Astrocyte of the spinal cord (primary cell): ENCODE measurements around the gene CD226.
"Not testable (repeated sequence)": the region's sequence is repeated elsewhere in the genome, so short reads cannot be mapped to it uniquely, and the experiment has no call there.

Experiments used
- DNase-seq: peaks from one replicate; pipeline ENCODE4 v3.0.0; 2011; ENCODE audit warnings: low read depth, low spot score
- H3K4me3 ChIP-seq: 2 replicates; pipeline ENCODE4 v1.5.1; 2011; ENCODE audit warnings: low read depth, mild to moderate bottlenecking, low read length, moderate library complexity
- in situ Hi-C: cut with HindIII; loops from 2 replicates; pipeline ENCODE4 v1.10.0; 2017; ENCODE audit warnings: low sequenced_read_pairs
- TF ChIP-seq, protein P1 (sequence below): IDR thresholded peaks from 2 replicates; pipeline ENCODE4 v1.5.1; 2012; ENCODE audit warnings: low read depth, mild to moderate bottlenecking, low read length, inconsistent platforms

The CD226 gene

DNA sequence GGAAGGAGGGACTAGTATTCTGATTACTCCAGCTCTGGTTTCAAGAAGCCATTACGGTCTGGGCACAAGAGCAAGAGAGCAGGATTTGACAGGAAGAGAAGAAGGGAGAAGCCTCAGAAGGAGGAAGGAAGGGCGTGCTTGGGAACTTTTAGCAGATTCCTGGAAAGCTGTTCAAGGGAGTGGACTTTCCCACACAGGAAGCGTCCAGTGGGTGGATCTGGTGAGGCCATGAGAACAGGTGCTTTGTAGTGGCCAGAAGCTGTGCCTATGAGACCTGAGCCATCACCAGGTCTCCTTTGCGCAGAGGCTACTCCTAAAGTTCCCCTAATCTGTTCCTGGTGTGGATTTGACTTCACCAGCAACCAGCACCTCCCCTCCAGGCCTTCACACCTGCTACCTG is 62.3 kb downstream of the CD226 start:
- in situ Hi-C loops: no loop called here
- no peak for DNase-seq
- H3K4me3 ChIP-seq: no peak overlapping the region
- TF ChIP-seq, protein P1, sequence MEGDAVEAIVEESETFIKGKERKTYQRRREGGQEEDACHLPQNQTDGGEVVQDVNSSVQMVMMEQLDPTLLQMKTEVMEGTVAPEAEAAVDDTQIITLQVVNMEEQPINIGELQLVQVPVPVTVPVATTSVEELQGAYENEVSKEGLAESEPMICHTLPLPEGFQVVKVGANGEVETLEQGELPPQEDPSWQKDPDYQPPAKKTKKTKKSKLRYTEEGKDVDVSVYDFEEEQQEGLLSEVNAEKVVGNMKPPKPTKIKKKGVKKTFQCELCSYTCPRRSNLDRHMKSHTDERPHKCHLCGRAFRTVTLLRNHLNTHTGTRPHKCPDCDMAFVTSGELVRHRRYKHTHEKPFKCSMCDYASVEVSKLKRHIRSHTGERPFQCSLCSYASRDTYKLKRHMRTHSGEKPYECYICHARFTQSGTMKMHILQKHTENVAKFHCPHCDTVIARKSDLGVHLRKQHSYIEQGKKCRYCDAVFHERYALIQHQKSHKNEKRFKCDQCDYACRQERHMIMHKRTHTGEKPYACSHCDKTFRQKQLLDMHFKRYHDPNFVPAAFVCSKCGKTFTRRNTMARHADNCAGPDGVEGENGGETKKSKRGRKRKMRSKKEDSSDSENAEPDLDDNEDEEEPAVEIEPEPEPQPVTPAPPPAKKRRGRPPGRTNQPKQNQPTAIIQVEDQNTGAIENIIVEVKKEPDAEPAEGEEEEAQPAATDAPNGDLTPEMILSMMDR: no peak

DNA sequence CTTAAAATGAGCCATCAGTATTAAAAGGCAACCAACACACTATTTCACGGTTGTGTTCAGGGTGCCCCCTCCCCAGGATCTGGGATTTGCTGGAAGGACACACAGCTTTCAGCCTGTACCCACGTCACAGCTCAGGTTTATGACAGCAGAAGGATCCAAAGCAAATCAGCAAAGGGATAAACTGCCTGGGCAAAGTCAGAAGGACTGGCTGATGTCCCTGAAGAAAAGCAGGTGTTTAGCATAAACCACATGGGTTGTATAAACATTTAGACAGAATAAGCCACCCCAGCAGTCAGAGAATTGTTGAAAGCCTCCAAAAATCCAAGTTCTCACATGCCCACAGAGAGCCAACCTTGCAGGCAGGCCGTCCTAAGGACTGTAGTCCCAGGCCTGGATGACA is 63.9 kb downstream of the CD226 start:
- TF ChIP-seq, protein P1: no peak
- DNase-seq: no peak
- in situ Hi-C loops: no loop called here
- no peak overlapping the region for H3K4me3 ChIP-seq

DNA sequence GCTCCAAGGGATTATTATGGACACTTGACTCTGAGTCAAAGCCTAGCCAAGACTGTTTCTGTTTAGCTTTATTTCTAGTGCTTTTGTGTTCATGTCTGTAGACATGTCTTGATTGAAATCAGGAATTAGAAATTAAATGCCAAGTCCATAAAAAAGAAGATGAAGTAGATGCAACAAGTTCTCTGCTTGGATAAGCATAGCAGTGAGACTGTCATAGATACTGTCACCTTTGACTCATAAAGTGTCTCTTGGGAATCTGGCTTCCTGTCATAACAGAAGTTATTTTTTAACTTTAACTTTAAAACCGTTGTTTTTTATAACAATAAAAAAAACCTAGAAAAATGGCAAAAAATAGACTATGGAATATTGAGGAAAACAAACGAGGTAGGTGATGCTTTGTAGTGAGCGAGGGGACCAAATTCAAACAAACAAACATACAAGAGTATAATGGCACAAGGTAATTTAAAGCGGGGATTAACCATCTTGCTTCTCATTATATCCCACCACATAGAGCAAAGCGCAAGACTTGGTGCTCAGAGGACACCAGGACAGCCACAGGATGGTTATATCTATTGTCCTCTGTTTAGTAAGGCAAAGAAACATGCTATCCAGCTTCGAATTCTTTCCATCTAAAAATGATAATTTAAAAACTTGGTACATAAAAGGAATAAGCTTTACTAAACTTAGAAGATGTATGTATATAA is 64.6 kb downstream of the CD226 start:
- in situ Hi-C loops: no loop called here
- DNase-seq: no peak
- H3K4me3 ChIP-seq: no peak overlapping the region
- TF ChIP-seq, protein P1: no peak

DNA sequence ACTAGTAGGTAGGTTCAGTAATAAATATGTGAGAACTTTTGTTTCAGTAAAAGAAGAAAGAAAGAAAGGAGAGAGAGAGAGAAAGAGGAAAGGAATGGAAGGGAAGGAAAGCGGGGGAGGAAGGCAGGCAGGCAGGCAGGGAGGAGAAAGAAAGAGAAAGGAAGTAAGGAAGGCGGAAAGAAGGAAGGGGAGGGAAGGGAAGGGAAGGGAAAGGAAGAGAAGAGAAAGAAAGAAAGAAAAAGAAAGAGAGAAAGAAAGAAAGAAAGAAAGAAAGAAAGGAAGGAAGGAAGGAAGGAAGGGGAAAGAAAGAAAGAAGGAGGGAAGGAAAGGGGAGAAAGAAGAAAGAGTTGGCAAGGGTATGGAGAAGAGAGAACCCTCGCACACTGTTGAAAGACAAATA is 67.6 kb downstream of the CD226 start:
- TF ChIP-seq, protein P1: no peak

DNA sequence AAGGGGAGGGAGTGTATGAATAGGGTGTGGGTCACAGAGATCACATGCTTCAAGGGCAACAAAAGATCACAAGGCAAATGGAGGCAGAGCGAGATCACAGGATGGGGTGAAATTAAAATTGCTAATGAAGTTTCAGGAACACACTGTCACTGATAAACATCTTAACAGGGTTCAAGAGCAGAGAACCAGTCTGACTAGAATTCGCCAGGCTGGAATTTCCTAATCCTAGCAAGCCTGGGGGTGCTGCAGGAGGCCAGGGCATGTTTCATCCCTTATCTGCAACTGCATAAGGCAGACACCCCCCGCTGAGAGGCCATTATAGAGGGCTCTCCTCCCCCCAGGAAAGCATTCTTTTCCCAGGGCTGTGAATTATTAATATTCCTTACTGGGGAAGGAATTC is 68.6 kb downstream of the CD226 start:
- in situ Hi-C loops, DNase-seq, H3K4me3 ChIP-seq: not testable (repeated sequence)

More for the DNA sequence above, 67.6 kb downstream of the CD226 start:
- H3K4me3 ChIP-seq: no peak overlapping the region
- no peak for DNase-seq
- in situ Hi-C loops: no loop called here

DNA sequence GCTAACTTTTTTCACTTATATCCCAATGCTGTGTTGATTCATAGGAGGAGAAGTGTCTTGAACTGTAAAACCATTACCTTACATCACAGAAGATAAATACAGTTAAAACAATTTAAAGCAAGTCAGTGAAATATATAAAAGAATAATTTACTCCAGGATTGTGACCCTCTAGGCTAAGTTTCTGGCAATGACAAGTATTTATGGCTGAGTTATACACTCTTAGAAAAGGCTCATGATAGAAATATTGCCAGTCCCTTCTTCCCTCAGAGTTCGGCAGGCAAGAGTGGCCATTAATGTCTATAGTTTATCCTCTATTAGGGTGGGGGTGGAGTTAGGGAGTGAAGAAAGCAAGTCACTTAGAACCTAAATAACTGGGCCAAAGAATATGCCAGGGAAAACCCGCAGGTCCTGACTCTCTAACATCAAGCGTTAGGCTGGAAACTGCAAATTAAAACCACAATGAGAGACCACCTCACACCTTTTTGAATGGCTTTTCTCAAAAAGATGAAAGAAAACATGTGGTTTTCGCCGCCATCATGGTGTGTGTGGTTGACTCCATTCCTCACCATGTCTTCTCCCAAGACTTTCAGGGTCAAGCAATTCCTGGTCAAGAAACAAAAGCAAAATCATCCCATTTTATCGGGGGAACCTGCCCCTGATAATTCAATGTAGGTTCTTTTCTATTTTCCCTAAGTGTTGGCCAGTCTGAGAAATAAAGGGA is 69.3 kb downstream of the CD226 start:
- no peak for DNase-seq
- no peak overlapping the region for H3K4me3 ChIP-seq
- TF ChIP-seq, protein P1: no peak
- in situ Hi-C loops: no loop called here

DNA sequence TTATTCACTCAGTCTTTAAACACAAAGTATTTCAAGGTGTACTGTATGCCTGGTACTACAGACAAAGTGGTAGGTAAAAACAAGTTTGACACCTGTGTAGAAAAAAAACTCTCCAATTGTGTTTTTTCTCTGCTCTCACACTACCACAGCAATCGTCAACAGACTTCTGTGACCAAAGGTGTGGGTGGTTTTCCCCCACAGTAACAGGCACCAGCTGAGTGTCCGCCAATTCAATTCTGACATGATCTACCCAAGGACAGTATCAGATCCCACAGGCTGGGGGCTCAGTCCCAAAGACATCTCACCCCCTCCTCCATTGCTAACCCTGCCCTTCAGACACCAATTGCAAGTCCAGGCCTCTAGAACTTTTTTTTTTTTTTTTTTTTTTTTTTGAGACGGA is 71.2 kb downstream of the CD226 start:
- in situ Hi-C loops: no loop called here
- TF ChIP-seq, protein P1: no peak

More for the DNA sequence above, 71.2 kb downstream of the CD226 start:
- DNase-seq: no peak
- H3K4me3 ChIP-seq: no peak overlapping the region
